ENCODE results near the gene ANKRD16. TPM values are rescaled to one million over a fixed set of nuclear protein-coding genes. Genes with fewer than 3 reads are reported as not detected.

Gene ANKRD16
- total RNA-seq, 3 donors from 2014 or later (not counting 1 experiment from before 2014, with no cell fraction given) = 2.6 to 3.1 (median 3.0) TPM

- DNase-seq = no peak
- H3K9me3 ChIP-seq (ENCODE audit: control insufficient read depth, insufficient read depth, low read length) = no peaks in the 10 kb centered on the region
- Mint-ChIP-seq H3K4me3 (no peak overlapping the region), H3K27ac (no peak overlapping the region), H3K9me3 (no peaks in the 10 kb centered on the region), H3K4me1 (peaks cover 8 to 13% of the 10 kb centered on the region in 2 donors), H3K36me3 (no peaks in the 10 kb centered on the region), H3K27me3 (ENCODE audit: low read depth in 2 of 2) (no peaks in the 10 kb centered on the region)
- peaks cover 29% of the 10 kb centered on the region for H3K4me1 ChIP-seq (ENCODE audit: control insufficient read depth, insufficient read depth, low read length)
- no peaks in the 10 kb centered on the region for H3K27me3 ChIP-seq (ENCODE audit: control insufficient read depth, insufficient read depth, low read length)
- TF ChIP-seq CTCF (IDR thresholded peaks at IDR 0.05) = no peak
- intact Hi-C loops (cut with micrococcal nuclease) = no loop called here
- WGBS (ENCODE audit: insufficient coverage) = 79% methylated on average over 5 of the region's 6 CpGs
- peak overlapping the region; percentile 54 for H3K27ac ChIP-seq (ENCODE audit: low read length)
- H3K36me3 ChIP-seq (ENCODE audit: control insufficient read depth, insufficient read depth, low read length) = no peaks in the 10 kb centered on the region
- H3K4me3 ChIP-seq (ENCODE audit: low read length) = no peak overlapping the region
- ATAC-seq = no peak
Measured at GRCh38 chr10:5818894-5819293, 70.8 kb downstream of the ANKRD16 start.

- TF ChIP-seq CTCF (IDR thresholded peaks at IDR 0.05) = no peak
- no peak overlapping the region for H3K4me3 ChIP-seq (ENCODE audit: low read length)
- WGBS (ENCODE audit: insufficient coverage) = 29% methylated on average over 1 of the region's 2 CpGs
- H3K36me3 ChIP-seq (ENCODE audit: control insufficient read depth, insufficient read depth, low read length) = no peaks in the 10 kb centered on the region
- Mint-ChIP-seq H3K27me3 (ENCODE audit: low read depth in 2 of 2) (no peaks in the 10 kb centered on the region), H3K36me3 (no peaks in the 10 kb centered on the region), H3K9me3 (no peaks in the 10 kb centered on the region), H3K27ac (no peak overlapping the region), H3K4me1 (peaks cover 8 to 13% of the 10 kb centered on the region in 2 donors), H3K4me3 (no peak overlapping the region)
- H3K27me3 ChIP-seq (ENCODE audit: control insufficient read depth, insufficient read depth, low read length) = no peaks in the 10 kb centered on the region
- H3K27ac ChIP-seq (ENCODE audit: low read length) = peak overlapping the region; percentile 6
- H3K9me3 ChIP-seq (ENCODE audit: control insufficient read depth, insufficient read depth, low read length) = no peaks in the 10 kb centered on the region
- no peak for DNase-seq
- intact Hi-C loops (cut with micrococcal nuclease) = no loop called here
- ATAC-seq = no peak
- H3K4me1 ChIP-seq (ENCODE audit: control insufficient read depth, insufficient read depth, low read length) = peaks cover 29% of the 10 kb centered on the region
Measured at GRCh38 chr10:5818048-5818331, 71.7 kb downstream of the ANKRD16 start.

GRCh38 chr10:5817322-5818047 is 72.2 kb downstream of the ANKRD16 start:
- WGBS (ENCODE audit: insufficient coverage) = 64% methylated on average over 4 of the region's 4 CpGs
- Mint-ChIP-seq H3K36me3 (no peaks in the 10 kb centered on the region), H3K9me3 (no peaks in the 10 kb centered on the region), H3K27ac (peak overlapping the region in 1 of 2 donors; percentile 64), H3K4me1 (peaks cover 8 to 14% of the 10 kb centered on the region in 2 donors), H3K27me3 (ENCODE audit: low read depth in 2 of 2) (no peaks in the 10 kb centered on the region), H3K4me3 (peak overlapping the region; percentile 49)
- H3K4me1 ChIP-seq (ENCODE audit: control insufficient read depth, insufficient read depth, low read length) = peaks cover 30% of the 10 kb centered on the region
- no peaks in the 10 kb centered on the region for H3K27me3 ChIP-seq (ENCODE audit: control insufficient read depth, insufficient read depth, low read length)
- no peaks in the 10 kb centered on the region for H3K36me3 ChIP-seq (ENCODE audit: control insufficient read depth, insufficient read depth, low read length)
- H3K27ac ChIP-seq (ENCODE audit: low read length) = peak overlapping the region; percentile 6
- ATAC-seq (no peak), DNase-seq (no peak)
- no peak for TF ChIP-seq CTCF (IDR thresholded peaks at IDR 0.05)
- intact Hi-C loops (cut with micrococcal nuclease) = no loop called here
- no peak overlapping the region for H3K4me3 ChIP-seq (ENCODE audit: low read length)
- no peaks in the 10 kb centered on the region for H3K9me3 ChIP-seq (ENCODE audit: control insufficient read depth, insufficient read depth, low read length)

GRCh38 chr10:5816170-5816569 is 73.5 kb downstream of the ANKRD16 start:
- TF ChIP-seq CTCF (IDR thresholded peaks at IDR 0.05) = no peak
- no peak overlapping the region for H3K4me3 ChIP-seq (ENCODE audit: low read length)
- Mint-ChIP-seq H3K36me3 (no peaks in the 10 kb centered on the region), H3K27me3 (ENCODE audit: low read depth in 2 of 2) (no peaks in the 10 kb centered on the region), H3K27ac (no peak overlapping the region), H3K4me3 (no peak overlapping the region), H3K4me1 (peaks cover 21 to 24% of the 10 kb centered on the region in 2 donors), H3K9me3 (no peaks in the 10 kb centered on the region)
- intact Hi-C loops (cut with micrococcal nuclease) = no loop called here
- no peaks in the 10 kb centered on the region for H3K9me3 ChIP-seq (ENCODE audit: control insufficient read depth, insufficient read depth, low read length)
- H3K36me3 ChIP-seq (ENCODE audit: control insufficient read depth, insufficient read depth, low read length) = no peaks in the 10 kb centered on the region
- no peak for DNase-seq
- H3K27me3 ChIP-seq (ENCODE audit: control insufficient read depth, insufficient read depth, low read length) = no peaks in the 10 kb centered on the region
- peaks cover 37% of the 10 kb centered on the region for H3K4me1 ChIP-seq (ENCODE audit: control insufficient read depth, insufficient read depth, low read length)
- ATAC-seq = no peak
- H3K27ac ChIP-seq (ENCODE audit: low read length) = peak overlapping the region; percentile 67
